NCI-H460 (cell line): ENCODE results near the gene CADM2. TPM values are rescaled to one million over a fixed set of nuclear protein-coding genes. Genes with fewer than 3 reads are reported as not detected.
A peak's percentile ranks its signal among the peaks of the same experiment; 100 is the strongest.

Experiments used
- DNase-seq: peaks from one replicate; pipeline ENCODE4 v3.0.0-alpha.2; 2016; ENCODE audit warnings: low read depth; ENCODE audit errors: extremely low read depth
- total RNA-seq: library from RNA; depleted of rRNA; stranded (reverse); fragments of >200 nt; shearing (Covaris generic); gene quantifications from 2 replicates; pipeline ENCODE4 v1.2.3, GENCODE V29; 2014

CADM2 gene
- total RNA-seq, 1 experiment from 2014 or later = 25.0 TPM

- no peak for DNase-seq
Observed at GRCh38 chr3:85535517-85535916, 576.7 kb downstream of the CADM2 start.

GRCh38 chr3:85539232-85539631 is 580.4 kb downstream of the CADM2 start:
- DNase-seq = no peak

- no peak for DNase-seq
Observed at GRCh38 chr3:85554153-85554552, 595.4 kb downstream of the CADM2 start.

- DNase-seq = peak; percentile 29
Observed at GRCh38 chr3:85560088-85560785, 601.4 kb downstream of the CADM2 start.

GRCh38 chr3:85567071-85567676 is 608.4 kb downstream of the CADM2 start:
- DNase-seq = peak; percentile 47

- DNase-seq = no peak
Observed at GRCh38 chr3:85570819-85571218, 612.0 kb downstream of the CADM2 start.

- no peak for DNase-seq
Observed at GRCh38 chr3:85571835-85572234, 613.0 kb downstream of the CADM2 start.

GRCh38 chr3:85572426-85572825 is 613.6 kb downstream of the CADM2 start:
- no peak for DNase-seq

- DNase-seq = no peak
Observed at GRCh38 chr3:85572978-85573377, 614.2 kb downstream of the CADM2 start.

GRCh38 chr3:85574006-85574705 is 615.4 kb downstream of the CADM2 start:
- DNase-seq = no peak

GRCh38 chr3:85576091-85576690 is 617.4 kb downstream of the CADM2 start:
- DNase-seq = peak; percentile 45

- no peak for DNase-seq
Observed at GRCh38 chr3:85576697-85577200, 618.0 kb downstream of the CADM2 start.

GRCh38 chr3:85584779-85585356 is 626.1 kb downstream of the CADM2 start:
- no peak for DNase-seq

GRCh38 chr3:85586018-85586417 is 627.2 kb downstream of the CADM2 start:
- DNase-seq = no peak

GRCh38 chr3:85589145-85589544 is 630.4 kb downstream of the CADM2 start:
- DNase-seq = no peak

GRCh38 chr3:85591451-85591850 is 632.7 kb downstream of the CADM2 start:
- no peak for DNase-seq

GRCh38 chr3:85592256-85592655 is 633.5 kb downstream of the CADM2 start:
- no peak for DNase-seq

GRCh38 chr3:85594676-85595075 is 635.9 kb downstream of the CADM2 start:
- no peak for DNase-seq

GRCh38 chr3:85603378-85603777 is 644.6 kb downstream of the CADM2 start:
- DNase-seq = no peak

GRCh38 chr3:85604641-85605040 is 645.9 kb downstream of the CADM2 start:
- DNase-seq = no peak

- no peak for DNase-seq
Observed at GRCh38 chr3:85605066-85605465, 646.3 kb downstream of the CADM2 start.
